ENCODE results near the gene CD300H.

DNA sequence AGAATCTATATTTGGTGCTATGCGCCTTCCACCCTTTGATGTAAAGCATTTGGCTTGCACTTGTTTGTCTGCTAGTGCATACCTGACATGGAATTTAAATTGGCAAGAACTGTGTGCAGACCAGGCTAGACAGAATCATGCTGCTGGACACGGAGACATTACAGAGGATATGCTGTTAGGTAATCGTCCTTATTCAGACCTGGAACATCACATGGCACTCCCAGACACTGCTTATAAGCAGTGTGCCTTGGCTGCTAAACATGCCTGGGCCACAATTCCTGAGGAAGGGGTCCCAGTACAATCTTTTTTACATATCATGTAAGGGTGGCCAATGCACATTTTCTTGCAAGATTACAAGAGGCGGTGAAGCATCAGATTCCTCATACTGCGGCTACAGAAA is 18.4 kb upstream of the CD300H start:
- no peak for TF ChIP-seq POLR2A (IDR thresholded peaks at IDR 0.05)
- TF ChIP-seq CTCF (IDR thresholded peaks at IDR 0.05), result no peak
